Epithelial cell of proximal tubule (primary cell): ENCODE measurements around the gene SELENBP1. TPM values are rescaled to one million over a fixed set of nuclear protein-coding genes. Genes with fewer than 3 reads are reported as not detected.
"Not testable (repeated sequence)": the region's sequence is repeated elsewhere in the genome, so short reads cannot be mapped to it uniquely, and the experiment has no call there.

Experiments
- DNase-seq: peaks from one replicate; pipeline ENCODE4 v3.0.0-alpha.2; 2011; ENCODE audit warnings: low read depth
- H3K4me3 ChIP-seq: 2 replicates; pipeline ENCODE4 v1.5.1; 2011; ENCODE audit warnings: low read depth, mild to moderate bottlenecking, low read length
- CTCF ChIP-seq: conservative IDR thresholded peaks from 2 replicates; pipeline ENCODE4 v1.5.1; 2012; ENCODE audit warnings: low read depth, mild to moderate bottlenecking, low read length
- total RNA-seq: library from RNA; depleted of rRNA; stranded (reverse); fragments of >200 nt; gene quantifications from 2 replicates; pipeline ENCODE4 v1.2.3, GENCODE V29; 2015

Gene SELENBP1
- total RNA-seq, 1 donor from 2014 or later: 5.9 TPM

DNA sequence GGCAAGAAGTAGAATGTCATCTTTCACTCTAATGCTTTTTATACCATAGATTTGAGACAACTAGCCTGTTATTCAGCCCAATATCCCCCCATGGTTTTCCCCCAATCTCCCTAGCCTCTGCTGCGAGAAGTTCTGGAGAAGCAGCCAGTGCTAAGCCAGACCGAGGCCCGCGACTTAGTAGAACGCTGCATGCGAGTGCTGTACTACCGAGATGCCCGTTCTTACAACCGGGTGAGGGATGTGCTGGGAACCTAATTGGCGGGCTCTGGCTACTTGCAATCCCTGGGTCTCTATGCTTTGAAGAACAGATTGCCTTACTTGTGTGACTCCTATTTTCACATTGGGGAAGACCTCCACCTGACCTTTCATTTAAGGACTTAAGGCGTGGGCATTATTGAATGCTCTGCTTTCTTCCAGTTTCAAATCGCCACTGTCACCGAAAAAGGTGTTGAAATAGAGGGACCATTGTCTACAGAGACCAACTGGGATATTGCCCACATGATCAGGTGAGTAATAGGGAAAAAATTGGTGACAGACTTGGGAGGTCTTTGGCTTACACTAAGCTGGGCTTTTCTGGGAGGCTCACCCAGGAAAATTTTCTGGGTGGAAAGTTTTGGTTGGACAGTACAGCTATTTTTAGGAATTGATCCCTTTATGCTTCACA lies 28.8 kb upstream of the SELENBP1 start:
- TF ChIP-seq CTCF: no peak
- H3K4me3 ChIP-seq: no peak overlapping the region
- DNase-seq: no peak

- DNase-seq: peak; percentile 77
- peak within 1 kb of the TSS; percentile 79 for H3K4me3 ChIP-seq
- TF ChIP-seq CTCF: peak; percentile 42
These were observed 27.0 kb upstream of the SELENBP1 start, which contains the start of gene PSMB4 for GRCh38 chr1:151399324-151400171. PSMB4 (plus strand) TSS chr1:151399573; CDS start chr1:151399588, 15 bp downstream.

- DNase-seq, H3K4me3 ChIP-seq: not testable (repeated sequence)
These were observed 23.8 kb upstream of the SELENBP1 start for GRCh38 chr1:151396265-151396664.

GRCh38 chr1:151393583-151393982 lies 21.1 kb upstream of the SELENBP1 start:
- no peak overlapping the region for H3K4me3 ChIP-seq
- no peak for DNase-seq
- TF ChIP-seq CTCF: no peak

GRCh38 chr1:151391079-151391563 lies 18.6 kb upstream of the SELENBP1 start:
- TF ChIP-seq CTCF: no peak
- H3K4me3 ChIP-seq: no peak overlapping the region
- no peak for DNase-seq

DNA sequence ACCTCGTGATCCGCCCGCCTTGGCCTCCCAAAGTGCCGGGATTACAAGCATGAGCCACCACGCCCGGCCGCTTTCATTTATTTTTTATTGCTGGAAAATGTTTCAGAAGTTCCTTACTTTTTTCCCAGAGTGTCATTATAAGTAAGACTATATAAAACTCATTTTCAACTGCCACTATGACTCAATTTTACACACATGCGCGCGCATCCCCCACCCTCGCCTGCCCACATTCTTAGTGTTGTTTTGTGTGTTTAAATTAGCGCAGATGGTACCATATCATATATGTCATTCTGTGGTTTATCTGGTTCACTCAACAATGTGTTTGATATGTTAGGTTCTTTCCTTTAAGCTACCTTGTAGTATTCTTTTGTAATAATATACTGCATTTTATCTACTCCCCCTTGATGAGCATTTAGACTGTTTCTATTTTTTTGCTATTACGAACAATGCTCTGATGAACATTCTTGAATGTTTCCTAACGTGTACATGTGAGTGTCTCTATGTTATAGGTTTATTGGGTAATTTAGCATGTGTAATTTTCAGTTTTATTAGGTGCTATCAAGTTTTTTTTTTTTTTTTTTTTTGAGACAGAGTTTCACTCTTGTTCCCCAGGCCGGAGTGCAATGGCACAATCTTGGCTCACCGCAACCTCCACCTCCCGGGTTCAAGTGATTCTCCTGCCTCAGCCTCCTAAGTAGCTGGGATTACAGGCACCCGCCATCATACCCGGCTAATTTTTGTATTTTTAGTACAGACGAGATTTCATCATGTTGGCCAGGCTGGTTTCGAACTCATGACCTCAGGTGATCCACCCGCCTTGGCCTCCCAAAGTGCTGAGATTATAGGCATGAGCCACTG lies 17.9 kb upstream of the SELENBP1 start:
- DNase-seq, H3K4me3 ChIP-seq: not testable (repeated sequence)

- DNase-seq: no peak
- H3K4me3 ChIP-seq: no peak overlapping the region
- TF ChIP-seq CTCF: no peak
These were observed 13.5 kb upstream of the SELENBP1 start for GRCh38 chr1:151386002-151386401.
